Measurements from ENCODE around the gene VAMP1. TPM values are rescaled to one million over a fixed set of nuclear protein-coding genes. Genes with fewer than 3 reads are reported as not detected.

Gene VAMP1
- total and polyA plus RNA-seq, 2 experiments from 2014 or later = 13.9 to 16.1 TPM

GRCh38 chr12:6494968-6495367, 24.5 kb upstream of the VAMP1 start:
- H3K36me3 Mint-ChIP-seq (ENCODE audit: low read depth) = peaks cover 57% of the 10 kb centered on the region
- H3K9me3 Mint-ChIP-seq = no peaks in the 10 kb centered on the region
- H3K4me1 Mint-ChIP-seq = peaks cover 13% of the 10 kb centered on the region; the same call in 2 of the 3 replicates
- no peak for ATAC-seq
- H3K9me2 ChIP-seq (ENCODE audit: insufficient read depth) = no peaks in the 10 kb centered on the region
- peaks cover 30% of the 10 kb centered on the region for H3K36me3 ChIP-seq (ENCODE audit: insufficient read depth)
- no peaks in the 10 kb centered on the region for H3K27me3 Mint-ChIP-seq (ENCODE audit: insufficient read depth, low read depth, poor library complexity)
- H3K4me2 ChIP-seq = peak overlapping the region; percentile 81
- TF ChIP-seq STAT1 (IDR thresholded peaks at IDR 0.05; ENCODE audit: unreplicated experiment) (no peak), NANOG (IDR thresholded peaks at IDR 0.05; ENCODE audit: borderline replicate concordance) (no peak), EZH2phosphoT487 (IDR thresholded peaks at IDR 0.05; ENCODE audit: unreplicated experiment) (no peak), ZNF114 (CRISPR knock-in tag; IDR thresholded peaks at IDR 0.05) (no peak), ZNF462 (CRISPR knock-in tag; IDR thresholded peaks at IDR 0.05) (no peak), ZNF331 (CRISPR knock-in tag; IDR thresholded peaks at IDR 0.05; ENCODE audit: low read depth) (no peak), CTCF (conservative IDR thresholded peaks at IDR 0.05; ENCODE audit: low read depth in 2 of 2) (no peak), EZH2 (IDR thresholded peaks at IDR 0.05; ENCODE audit: low read depth, unreplicated experiment) (no peak), JUNB (IDR thresholded peaks at IDR 0.05; ENCODE audit: unreplicated experiment) (no peak), REST (IDR thresholded peaks at IDR 0.05; ENCODE audit: unreplicated experiment) (no peak)
- H3K4me3 ChIP-seq = peak overlapping the region; percentile 70
- peaks cover 14% of the 10 kb centered on the region for H4K20me1 ChIP-seq (replicated peaks; ENCODE audit: insufficient read depth)
- H2AFZ ChIP-seq = no peak overlapping the region
- H3K27ac Mint-ChIP-seq = no peak overlapping the region
- H3K27ac ChIP-seq (ENCODE audit: low read depth) = no peak overlapping the region
- peak overlapping the region; percentile 97 for H3K4me3 Mint-ChIP-seq
- peaks cover 66% of the 10 kb centered on the region for H3K79me2 ChIP-seq (replicated peaks; ENCODE audit: insufficient read depth)
- peaks cover 27% of the 10 kb centered on the region for H3K4me1 ChIP-seq (ENCODE audit: insufficient read depth)
- no peaks in the 10 kb centered on the region for H3K27me3 ChIP-seq (ENCODE audit: insufficient read depth)
- no peak for DNase-seq (ENCODE audit: low spot score)
- peaks cover 8% of the 10 kb centered on the region; the same call in 1 of the 2 replicates for H3F3A ChIP-seq (replicated peaks; ENCODE audit: low read depth)

All from GM23338 (cell line).